Adrenal gland (tissue), 5 donors: Measurements from ENCODE around the gene PARD6B.

ENCODE experiments used
- CTCF ChIP-seq, 6 experiments: fragments of 450-650 bp in 4 of 6; fragments of 200-600 bp in 2 of 6; sonication (generic) in 1 of 6; IDR thresholded peaks; 1 replicate in 5 of 6; 2 replicates in 1 of 6; pipeline versions ENCODE4 v1.5.1 to v1.8.0; 2016 to 2021; ENCODE audit warnings: antibody characterized with exemption in 6 of 6, mild to moderate bottlenecking in 2 of 6, moderate library complexity in 1 of 6
- POLR2A ChIP-seq, 2 donors: fragments of 450-650 bp; IDR thresholded peaks; one replicate each; pipeline ENCODE4 v1.6.1; 2017; ENCODE audit warnings: antibody characterized with exemption in 2 of 2, mild to moderate bottlenecking in 2 of 2, moderate library complexity in 1 of 2
- donor health status: DM: no; HTN: no; CAD: no.

DNA sequence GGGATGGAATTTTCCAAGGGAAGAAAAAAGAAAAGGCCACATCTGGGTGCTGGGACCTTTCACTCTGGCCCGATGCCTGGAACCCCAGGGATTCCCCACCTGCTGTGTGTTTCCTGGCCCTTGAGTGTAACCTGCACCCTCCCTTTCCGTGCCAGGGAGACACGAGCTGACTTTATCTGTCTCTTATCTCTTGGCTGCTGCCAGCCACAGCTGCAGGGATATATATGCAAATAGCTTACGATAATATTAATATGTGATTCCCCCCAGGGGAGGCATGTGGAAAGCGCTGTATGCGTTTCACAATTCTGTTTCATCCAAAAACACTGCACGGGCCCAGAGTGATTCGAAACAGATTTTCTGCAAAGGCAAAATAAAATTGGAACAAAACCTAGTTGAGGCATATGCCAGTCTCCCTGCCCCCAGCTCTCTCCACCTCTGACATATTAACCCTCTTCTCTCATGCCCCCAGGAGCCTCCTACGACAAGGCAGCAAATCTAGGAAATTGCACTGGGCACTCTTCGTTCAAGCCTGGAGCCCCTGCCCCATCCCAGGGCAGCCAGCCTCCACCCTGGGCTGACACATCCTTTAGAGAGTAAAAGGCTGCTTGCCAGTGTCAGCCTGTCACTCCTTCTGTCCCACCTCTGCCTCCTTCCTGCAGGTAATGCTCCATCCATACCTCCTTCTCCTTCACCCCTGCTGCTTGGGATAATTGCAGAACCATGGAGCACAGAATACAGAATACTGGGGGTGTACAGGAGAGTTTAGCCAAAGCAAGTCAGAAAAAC lies 41.3 kb upstream of the PARD6B start:
- TF ChIP-seq CTCF (IDR thresholded peaks at IDR 0.05) (no peak), POLR2A (IDR thresholded peaks at IDR 0.05) (no peak)
